Measurements from ENCODE around the gene DNPEP. TPM values are rescaled to one million over a fixed set of nuclear protein-coding genes. Genes with fewer than 3 reads are reported as not detected.

The DNPEP gene
- total and polyA plus RNA-seq, 8 donors: 21.0 to 89.4 (median 27.3) TPM

DNA sequence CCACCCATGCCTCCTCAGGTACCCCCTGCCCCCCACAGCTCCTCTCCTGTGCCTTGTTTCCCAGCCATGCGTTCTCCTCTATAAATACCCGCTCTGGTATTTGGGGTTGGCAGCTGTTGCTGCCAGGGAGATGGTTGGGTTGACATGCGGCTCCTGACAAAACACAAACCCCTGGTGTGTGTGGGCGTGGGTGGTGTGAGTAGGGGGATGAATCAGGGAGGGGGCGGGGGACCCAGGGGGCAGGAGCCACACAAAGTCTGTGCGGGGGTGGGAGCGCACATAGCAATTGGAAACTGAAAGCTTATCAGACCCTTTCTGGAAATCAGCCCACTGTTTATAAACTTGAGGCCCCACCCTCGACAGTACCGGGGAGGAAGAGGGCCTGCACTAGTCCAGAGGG lies 29.7 kb upstream of the DNPEP start:
- WGBS, 2 donors: 79 to 85% methylated on average over 9 of the region's 9 CpGs
- FAIRE-seq (no peak), ATAC-seq (no peak), DNase-seq (no peak)
- no peak for TF ChIP-seq CTCF (IDR thresholded peaks at IDR 0.05)
- peaks cover 0 to 13% (median 3%) of the 10 kb centered on the region in 4 donors for H3K27me3 ChIP-seq
- H3K4me1 ChIP-seq: no peaks in the 10 kb centered on the region
- no peak overlapping the region for H3K4me3 ChIP-seq
- no peak overlapping the region for H3K27ac ChIP-seq
- no peaks in the 10 kb centered on the region for H3K36me3 ChIP-seq
- H3K9me3 ChIP-seq: no peaks in the 10 kb centered on the region
- intact Hi-C loops (cut with DNase I): no loop called here

- FAIRE-seq (no peak), DNase-seq (no peak), ATAC-seq (no peak)
- Histone ChIP-seq H3K4me3 (no peak overlapping the region), H3K9me3 (no peaks in the 10 kb centered on the region), H3K27me3 (peaks cover 0 to 13% (median 3%) of the 10 kb centered on the region in 4 donors), H3K4me1 (no peaks in the 10 kb centered on the region), H3K36me3 (no peaks in the 10 kb centered on the region), H3K27ac (no peak overlapping the region)
- 73 to 77% methylated on average over 4 of the region's 4 CpGs for WGBS, 2 donors
- intact Hi-C loops (cut with DNase I): no loop called here
- no peak for TF ChIP-seq CTCF (IDR thresholded peaks at IDR 0.05)
Measured at GRCh38 chr2:219416938-219417337, 29.2 kb upstream of the DNPEP start.

DNA sequence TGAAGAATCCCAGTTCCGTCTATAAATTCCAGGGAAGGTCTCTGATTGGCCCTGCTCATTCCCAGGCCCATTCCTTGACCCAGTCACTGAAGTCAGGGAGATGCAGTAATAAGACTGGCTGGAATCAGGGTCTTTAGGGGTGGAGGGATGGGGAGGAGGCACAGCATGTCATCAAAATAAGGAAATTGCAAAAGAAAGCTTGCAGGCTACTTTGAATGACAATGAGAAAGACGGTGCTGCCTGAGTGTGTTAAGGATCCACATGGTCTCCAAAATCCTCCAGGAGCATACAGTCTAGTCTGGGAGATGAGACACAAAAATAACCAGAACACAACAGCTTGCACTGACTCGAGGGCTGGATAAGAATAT lies 28.5 kb upstream of the DNPEP start:
- no peaks in the 10 kb centered on the region for H3K9me3 ChIP-seq
- ATAC-seq: no peak
- WGBS, 2 donors: 48 to 74% methylated on average over 3 of the region's 3 CpGs
- H3K4me3 ChIP-seq: no peak overlapping the region
- no peak for DNase-seq
- intact Hi-C loops (cut with DNase I): no loop called here
- H3K27ac ChIP-seq: no peak overlapping the region
- H3K4me1 ChIP-seq: no peaks in the 10 kb centered on the region
- TF ChIP-seq CTCF (IDR thresholded peaks at IDR 0.05): no peak
- H3K36me3 ChIP-seq: no peaks in the 10 kb centered on the region
- peaks cover 0 to 13% (median 3%) of the 10 kb centered on the region in 4 donors for H3K27me3 ChIP-seq
- no peak for FAIRE-seq

GRCh38 chr2:219415580-219416234 lies 28.0 kb upstream of the DNPEP start:
- Histone ChIP-seq H3K27me3 (peaks cover 0 to 13% (median 3%) of the 10 kb centered on the region in 4 donors), H3K4me3 (no peak overlapping the region), H3K36me3 (no peaks in the 10 kb centered on the region), H3K9me3 (no peaks in the 10 kb centered on the region), H3K27ac (no peak overlapping the region), H3K4me1 (no peaks in the 10 kb centered on the region)
- ATAC-seq: no peak
- WGBS, 2 donors: 49 to 54% methylated on average over 5 of the region's 5 CpGs
- intact Hi-C loops (cut with DNase I): no loop called here
- no peak for TF ChIP-seq CTCF (IDR thresholded peaks at IDR 0.05)
- FAIRE-seq: no peak
- no peak for DNase-seq

- Histone ChIP-seq H3K36me3 (no peaks in the 10 kb centered on the region), H3K9me3 (no peaks in the 10 kb centered on the region), H3K27me3 (peaks cover 0 to 13% (median 3%) of the 10 kb centered on the region in 4 donors), H3K4me3 (no peak overlapping the region), H3K27ac (no peak overlapping the region), H3K4me1 (no peaks in the 10 kb centered on the region)
- ATAC-seq: no peak
- no peak for DNase-seq
- 66 to 73% methylated on average over 4 of the region's 4 CpGs for WGBS, 2 donors
- FAIRE-seq: no peak
- intact Hi-C loops (cut with DNase I): no loop called here
- no peak for TF ChIP-seq CTCF (IDR thresholded peaks at IDR 0.05)
Measured at GRCh38 chr2:219414857-219415256, 27.1 kb upstream of the DNPEP start.

All from pancreas (tissue), 10 donors.